ENCODE results near the gene IGSF21.

The IGSF21 gene

DNA sequence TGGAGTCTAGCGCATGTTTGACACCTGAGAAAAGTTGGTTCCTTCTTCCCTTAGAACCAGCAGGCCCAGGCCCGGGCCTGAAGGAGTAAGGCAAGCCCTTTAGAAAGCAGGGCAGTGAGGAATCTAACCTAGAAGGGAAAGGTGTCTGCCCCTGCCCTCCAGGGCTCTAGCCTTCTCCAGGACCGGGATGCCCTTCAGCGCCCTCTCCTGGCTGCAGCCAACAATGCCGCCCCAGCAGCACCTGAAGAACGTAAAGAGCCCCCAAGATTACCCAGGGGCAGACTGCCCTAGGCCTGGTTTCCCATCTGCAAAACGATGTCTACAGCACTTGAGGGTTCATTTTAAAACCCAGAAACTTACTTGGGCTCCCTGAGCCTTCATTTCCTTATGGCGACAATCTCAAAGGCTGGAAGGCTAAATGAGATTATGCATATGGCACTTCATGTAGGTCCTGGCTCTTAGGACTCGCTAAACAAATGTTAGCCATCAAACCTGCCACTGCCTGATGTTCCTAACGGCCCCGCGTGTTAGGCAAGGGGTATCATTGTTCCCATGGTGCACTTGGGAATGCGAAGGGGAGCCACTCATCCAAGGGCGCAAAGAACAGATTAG is 266.4 kb downstream of the IGSF21 start:
- DNase-seq = no peak

DNA sequence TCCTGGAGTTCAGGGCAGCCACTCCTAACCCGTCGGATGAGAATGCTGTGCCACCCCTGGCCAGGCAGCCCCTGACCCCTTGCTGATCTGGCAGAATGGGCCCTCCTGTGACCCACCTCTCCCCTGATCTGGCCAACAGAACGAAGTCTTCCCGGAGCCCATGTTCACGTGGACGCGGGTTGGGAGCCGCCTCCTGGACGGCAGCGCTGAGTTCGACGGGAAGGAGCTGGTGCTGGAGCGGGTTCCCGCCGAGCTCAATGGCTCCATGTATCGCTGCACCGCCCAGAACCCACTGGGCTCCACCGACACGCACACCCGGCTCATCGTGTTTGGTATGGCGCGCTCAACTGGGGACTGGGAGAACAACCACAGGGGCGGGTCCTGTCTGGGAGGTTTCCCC is 269.1 kb downstream of the IGSF21 start:
- DNase-seq = no peak

DNA sequence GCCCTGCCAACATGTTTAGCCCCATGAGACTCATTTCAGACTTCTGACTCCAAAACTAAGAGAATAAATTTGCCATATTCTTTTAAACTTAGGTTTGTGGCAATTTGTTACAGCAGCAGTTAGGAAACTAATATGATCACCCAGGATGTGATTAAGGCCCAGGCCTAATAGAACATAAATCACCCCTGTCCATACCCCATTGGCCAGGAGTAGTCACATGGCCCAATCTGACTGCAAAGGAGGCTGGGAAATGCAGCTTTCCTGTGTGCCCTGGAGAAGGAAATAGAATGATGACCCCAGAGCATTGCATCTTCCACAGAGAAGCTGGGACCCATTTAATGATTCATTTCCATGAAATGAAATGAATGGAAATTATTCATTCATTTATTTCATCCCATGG is 272.7 kb downstream of the IGSF21 start:
- no peak for DNase-seq

DNA sequence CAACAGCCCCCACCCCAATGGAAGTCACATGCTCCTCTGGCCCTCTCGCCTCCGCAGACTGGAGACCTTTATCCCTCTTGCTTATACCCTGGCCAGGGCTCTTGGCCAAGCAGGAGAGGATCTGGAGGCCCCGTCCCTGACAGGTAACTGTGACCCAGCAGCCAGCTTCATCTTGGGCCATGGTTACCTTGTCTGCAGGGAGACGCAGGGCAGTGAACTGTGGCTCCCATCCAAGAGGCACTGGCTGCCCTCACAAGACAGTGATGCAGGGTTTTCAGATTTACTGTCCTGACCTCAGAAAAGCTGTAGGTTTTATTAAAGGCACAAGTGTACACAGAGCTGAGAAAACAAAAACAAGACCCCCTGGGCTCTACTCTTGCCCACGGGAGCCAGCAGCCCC is 276.5 kb downstream of the IGSF21 start:
- no peak for DNase-seq

DNA sequence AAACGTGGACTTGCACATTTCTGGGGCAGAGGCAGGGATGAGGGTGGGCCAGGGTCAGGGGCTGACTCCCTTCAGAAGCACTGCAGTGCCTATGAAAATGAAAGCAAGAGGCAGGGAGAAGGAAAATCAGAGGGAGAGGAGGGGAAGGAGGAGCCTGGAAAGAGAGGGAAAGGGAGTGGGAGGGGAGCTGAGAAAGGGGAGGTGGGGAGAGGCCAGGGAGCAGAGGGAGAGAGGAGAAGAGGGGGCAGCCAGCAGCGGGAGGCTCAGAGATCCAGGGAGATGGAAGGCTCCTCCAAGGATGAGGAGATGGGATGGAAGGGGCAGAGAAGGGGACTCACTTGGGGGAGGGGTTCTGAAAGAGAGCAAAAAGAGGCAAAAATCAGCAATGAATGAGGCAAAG is 276.9 kb downstream of the IGSF21 start:
- no peak for DNase-seq

DNA sequence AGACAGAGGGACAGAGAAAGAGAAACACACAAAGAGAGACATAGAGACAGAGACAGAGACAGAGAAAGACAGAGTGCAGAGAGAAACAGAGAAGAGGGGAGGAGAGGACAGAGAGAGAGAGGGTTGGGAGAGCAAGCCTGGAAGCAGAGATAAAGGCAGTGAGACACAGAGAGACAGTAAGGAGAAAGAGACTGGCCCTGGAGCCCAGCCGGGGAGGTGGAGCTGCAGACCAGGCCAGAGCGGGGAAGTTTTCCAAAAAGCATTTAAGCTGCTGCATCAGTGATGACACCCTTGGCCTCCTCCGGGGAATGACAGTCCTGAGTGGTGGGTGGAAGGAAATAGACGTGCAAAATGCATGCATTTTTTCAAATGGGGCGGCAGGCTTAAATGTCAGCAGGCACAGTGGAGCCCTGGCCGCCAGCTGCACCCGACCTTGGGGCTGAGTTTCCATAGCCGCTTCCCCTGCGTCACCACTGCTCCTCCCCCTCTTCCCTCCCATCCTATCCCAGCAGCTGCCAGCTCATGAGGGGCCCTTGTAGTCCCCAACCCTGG is 277.7 kb downstream of the IGSF21 start:
- no peak for DNase-seq

DNA sequence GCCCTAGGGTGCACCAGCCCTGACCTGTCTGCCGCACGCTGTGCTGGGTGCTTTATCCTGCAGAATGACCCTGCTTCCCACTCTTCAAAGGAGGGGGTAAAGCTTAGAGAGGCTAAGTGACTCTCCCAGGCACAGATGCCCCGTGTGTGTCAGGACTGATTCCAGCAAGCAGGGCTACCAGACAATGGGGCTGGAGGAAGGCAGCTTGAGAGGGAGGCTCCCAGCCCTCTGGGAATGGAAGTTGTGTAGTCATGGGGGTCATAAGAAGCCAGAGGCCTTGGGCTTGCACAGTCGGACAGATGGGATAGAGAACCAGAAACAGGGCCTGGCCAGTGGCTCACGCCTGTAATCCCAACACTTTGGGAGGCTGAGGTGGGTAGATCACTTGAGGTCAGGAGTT is 279.0 kb downstream of the IGSF21 start:
- no peak for DNase-seq

DNA sequence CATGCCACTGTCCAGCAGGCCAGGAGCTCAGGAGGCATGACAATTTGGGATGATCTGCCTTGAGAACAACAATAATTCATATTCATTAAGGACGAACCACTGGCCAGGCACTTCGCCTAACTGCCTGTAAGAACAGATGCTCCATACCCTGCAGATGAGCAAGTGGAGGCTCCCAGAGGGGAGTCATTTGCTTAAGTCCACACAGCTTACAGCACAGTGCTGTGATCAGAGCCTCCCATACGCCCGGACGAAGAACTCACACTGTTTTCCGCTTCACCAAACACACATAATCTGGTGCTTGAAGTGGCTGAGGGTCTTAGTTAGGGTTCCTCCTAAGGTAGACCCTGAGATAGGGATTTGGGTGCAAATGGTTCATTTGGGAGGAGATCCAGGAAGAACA is 279.7 kb downstream of the IGSF21 start:
- no peak for DNase-seq

DNA sequence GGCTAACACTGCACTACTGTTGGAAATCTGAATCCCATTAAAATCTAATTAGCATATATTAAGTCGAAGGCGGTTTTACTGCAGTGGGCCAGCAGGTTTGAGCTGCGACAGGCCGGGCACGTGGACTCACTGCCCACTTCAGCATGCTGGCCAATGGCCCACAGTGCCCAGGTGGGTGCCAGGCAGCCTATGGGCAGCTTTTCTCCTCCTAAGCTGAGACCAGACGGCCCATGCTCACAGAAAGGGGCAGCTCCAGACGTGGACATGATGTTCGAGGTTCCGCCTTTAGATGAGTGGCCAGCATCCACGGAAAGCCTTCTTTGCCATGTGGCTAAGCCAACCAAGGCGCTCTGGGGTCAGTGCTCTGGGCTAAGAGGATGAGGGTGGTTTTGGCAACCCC is 283.4 kb downstream of the IGSF21 start:
- no peak for DNase-seq

DNA sequence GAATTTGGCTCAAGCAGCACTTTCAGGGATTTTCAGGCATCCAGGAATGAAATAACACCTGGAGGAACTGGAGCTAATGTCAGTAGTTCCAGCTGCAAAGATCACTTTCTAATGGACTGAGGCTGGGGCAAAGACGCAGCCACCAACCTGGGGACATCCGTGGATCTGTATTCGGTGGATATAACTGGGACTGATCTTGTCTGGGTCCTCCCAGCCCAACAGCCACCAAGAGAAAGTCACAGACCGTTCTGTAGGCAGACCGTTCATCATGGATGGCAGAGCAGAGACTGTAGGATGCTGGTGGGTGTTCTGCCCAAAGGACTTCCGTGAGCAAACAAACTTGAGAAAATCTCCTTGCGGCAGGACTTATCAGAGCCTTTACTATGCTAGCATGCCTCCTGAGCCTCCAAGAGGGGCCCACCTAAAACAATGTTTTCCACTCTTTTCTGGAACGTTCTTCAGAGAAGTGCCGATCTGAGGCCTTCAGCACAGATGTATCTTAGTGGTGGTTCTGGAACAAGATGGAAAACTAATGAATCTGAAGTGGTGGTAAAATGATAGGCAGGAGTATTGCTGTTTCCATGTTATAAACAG is 287.1 kb downstream of the IGSF21 start:
- DNase-seq = no peak

DNA sequence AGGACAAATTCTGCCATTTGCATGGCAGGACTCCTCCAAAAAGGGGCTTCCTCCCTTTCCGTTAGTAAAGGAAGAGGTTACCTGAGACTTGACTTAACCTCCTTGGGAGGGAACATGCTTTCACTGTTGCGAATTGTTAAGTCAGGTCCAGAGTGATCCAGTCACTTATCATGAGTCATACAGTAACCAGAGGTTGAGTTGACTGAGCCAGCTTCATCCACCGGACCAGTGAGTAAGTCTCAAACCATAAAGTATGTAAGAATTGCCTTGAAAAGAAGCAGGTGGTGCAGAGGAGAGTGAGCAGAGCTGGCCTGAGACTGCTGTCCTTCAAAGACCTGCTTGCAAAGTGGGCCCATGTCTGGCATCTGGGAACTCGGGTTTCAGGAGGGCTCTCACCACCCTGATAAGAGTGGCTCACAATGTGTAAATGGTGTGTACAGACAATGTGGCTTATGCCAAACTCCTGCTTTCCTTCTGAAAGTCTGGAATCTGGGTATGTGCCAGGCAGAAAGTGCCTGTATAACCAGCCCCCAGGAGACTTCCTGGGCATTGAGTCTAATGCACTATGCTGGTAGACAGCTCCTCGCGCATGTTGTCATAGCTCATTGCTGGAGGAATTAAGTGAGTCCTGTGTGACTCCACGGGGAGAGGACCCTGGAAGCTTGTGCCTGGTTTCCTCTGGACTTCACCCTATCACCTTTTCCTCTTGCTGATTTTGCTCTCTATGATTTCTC is 288.8 kb downstream of the IGSF21 start:
- DNase-seq = no peak

DNA sequence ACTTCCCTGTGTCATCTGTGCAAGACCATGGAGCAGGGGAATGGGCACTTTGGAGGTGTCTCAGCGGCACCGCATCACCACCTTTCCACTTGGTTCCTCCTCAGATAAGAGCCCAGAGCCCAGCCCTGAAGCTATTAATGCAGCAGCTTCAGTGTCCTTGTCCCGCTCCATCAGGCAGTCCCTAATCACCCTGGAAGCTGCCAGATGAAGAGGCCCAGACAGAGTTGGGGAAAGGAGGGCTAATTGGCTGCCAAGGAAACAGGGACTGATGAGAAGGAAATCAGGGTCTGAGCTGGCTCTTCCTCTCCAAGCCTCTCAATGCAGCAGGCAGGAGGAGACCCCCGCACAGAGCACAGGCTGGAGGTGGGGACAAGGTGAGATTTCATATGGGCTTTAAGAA is 290.0 kb downstream of the IGSF21 start:
- no peak for DNase-seq

DNA sequence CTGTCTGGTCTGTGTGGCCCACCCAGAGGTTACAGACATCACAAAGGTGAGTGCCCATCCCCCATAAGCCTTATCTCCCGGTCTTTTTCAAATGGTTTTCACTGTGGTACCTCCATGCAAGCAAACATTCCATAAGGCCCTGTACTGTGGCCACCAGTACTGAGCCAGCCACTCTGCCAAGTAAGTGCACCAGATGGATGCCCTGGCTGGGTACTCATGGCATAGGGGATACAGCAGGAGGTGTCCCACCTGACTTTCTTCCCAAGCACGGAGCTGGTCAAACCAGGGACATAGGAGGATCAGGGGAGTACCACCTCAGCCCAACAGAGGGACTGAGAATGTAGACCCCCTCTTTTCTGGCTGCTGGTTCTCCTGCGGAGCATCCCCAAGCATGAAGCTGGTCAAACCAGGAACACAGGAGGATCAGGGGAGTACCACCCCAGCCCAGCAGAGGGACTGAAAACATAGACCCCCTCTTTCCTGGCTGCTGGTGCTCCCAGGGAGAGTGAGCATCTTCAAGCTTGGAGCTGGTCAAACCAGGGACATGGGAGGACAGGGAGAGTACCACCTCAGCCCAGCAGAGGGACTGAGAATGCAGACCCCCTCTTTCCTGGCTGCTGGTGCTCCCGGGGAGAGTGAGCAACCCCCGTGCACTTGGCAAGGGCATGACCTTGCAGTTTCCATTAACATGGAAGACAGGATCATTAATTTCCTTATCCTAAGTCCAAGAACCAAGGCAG is 291.4 kb downstream of the IGSF21 start:
- DNase-seq = no peak

DNA sequence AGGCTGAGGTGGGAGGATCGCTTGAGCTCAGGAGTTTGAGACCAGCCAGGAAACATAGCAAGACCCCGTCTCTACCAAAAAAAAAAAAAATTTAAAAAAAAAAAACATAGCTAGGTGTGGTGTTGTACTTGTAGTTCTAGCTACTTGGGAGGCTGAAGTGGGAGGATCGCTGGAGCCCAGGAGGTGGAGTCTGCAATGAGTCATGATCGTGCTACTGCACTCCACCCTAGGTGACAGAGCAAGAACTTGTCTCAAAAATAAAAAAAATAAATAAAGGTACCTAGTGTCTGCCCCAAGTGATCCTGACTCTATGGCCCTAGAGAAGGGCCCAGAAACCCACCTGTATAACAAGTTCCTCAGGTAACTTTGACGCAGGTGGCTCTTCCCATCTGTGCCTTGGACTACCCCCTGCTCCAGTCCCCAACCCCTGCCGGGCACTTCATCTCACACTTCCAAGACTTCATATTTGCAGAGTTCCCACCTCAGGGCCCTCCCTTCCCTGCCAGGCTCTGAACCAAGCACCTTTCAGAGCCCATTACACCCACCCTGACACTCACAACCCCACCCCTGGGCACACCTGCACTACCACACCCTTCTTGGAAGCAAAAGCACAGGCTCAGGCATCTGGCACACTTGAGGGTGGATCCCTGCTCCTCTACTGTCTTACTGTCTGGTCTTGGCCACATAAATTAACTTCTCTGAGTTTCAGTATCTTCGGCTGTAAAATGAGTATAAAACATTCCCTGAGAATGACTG is 292.9 kb downstream of the IGSF21 start:
- DNase-seq = no peak

DNA sequence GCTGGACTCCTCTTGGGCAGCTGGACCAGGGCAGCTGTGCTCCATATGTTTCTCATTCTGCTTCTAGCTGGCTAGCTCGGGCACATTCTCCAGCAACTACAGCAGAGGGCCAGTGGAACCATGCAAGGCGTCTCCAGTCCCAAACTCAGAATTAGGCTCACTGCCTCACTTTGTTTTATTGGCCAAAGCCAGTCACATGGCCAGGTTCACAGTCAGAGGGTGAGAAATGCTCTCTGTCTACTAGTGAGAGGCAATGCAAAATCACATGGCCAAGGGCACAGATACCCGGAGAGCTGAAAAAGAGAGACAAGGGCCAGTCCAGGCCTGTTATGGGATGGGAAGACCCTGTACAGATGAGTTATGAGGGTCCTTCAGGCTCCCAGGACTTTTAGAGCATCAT is 294.3 kb downstream of the IGSF21 start:
- DNase-seq = no peak

DNA sequence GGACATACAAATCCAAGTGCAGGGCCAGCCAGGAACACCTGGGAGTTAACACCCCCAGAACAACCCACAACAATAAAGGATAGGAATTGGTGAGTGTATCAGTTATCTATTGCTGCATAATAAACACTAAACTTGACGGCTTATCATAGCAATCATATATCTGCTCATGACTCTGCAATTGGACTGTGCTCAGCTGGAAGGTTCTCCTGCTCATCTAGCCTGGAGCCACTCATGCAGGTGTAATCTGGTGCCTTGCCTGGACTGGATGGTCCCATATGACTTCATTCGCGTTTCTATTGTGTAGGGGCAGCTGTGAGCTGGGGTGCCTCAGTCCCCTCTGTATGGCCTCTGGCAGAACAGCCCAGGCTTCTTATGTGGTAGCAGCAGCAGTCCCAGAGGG is 296.9 kb downstream of the IGSF21 start:
- no peak for DNase-seq

DNA sequence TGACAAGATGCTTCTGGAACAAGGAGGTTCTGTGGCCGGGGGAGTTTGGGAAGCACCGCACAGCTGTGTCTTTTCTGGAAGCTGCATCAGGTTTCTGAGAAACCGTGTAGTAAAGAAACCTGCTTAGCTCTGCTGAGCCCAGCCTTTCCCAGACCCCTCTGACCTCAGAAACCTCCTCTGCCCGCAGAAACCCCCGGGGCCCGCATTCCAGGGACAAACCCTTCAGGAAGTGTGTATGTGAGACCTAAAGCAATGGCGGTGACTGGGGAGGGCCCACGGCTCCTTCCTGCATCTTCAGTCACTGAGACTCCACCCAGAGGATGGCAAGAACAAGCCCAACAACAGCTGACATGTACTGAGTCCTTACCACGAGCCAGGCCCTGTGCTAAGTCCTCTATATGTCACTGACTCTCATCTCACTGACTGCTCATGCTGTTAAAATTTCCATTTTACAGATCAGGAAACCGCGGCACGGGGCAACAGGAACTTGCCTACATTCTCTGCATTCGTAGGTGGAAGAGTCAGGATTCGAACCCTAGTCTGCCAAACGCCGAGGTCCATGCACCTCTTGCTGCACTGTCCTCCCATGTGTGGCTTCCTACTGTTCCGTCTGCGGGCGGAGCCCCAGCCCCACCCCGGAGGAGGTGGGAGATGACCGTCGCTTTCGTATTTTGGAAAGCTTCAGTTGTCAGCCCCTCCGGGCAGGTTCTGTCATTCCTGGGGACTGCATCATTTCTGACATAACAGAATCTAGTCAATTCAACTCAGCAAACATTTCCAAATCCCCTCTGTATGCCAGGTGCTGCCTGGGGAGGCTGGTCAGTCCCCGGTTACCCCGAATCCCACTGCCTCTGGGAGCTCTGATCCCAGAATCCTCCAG is 299.8 kb downstream of the IGSF21 start:
- DNase-seq = no peak

DNA sequence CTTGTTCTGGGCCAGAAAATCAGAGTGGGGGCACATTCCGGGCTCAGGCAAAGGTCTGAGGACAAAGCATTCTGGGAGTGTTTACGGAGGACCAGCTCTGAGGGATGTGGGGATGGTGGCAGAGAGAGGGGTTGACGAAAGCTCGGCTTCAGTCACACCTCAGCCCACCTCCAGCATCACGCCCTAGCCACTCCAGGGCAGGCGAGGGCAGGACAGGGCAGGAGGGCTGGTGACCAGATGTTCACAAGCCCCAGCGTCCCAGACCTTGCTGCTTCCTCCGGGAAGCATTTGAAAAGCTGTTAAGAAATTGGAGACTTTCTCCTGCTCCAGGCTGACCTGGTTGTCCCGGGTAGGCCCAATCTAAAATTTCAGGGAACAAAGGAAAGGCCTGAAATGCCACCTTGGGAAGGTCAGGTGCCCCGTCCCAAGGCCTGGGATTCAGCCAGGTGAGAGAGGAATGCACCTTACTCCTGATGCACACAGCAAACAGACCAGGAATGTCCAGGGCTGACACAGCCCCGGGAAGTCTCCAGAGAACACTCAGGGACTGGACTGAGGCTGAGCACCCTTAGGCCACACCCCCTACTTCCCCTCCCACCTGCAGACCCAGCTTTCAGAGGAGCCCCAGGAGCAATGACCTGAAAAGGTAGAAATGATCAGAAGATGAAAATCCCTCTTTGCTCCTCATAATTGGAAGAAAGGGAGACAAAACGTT is 301.2 kb downstream of the IGSF21 start:
- DNase-seq = no peak

DNA sequence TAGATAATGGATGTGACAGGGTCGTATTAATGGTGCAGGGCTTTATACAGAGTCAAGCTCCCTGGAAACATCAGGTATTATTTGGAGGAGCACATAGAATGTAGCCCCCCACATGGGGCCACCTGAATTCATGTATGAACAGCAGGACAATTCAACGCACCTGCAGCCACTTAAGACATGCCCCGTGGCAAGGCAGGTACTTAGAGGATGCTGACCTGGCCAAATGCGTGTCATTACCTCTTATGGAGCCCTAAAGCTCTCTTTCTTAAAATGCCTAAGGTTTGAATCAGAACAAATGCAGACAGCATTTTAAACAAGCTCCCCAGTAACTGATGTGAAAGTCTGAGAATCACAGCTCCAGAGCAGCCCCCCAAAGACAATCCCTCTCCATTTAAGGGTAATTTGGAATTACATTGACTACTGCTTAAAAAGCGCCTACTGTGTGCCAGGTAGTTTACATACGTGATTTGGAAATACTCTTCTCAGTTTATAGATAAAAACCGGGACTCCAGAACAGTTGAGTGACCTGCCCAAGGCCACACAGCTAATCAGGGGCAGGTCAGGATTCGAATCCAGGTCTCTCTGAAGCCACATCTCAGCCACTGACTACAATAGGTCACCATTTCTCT is 302.1 kb downstream of the IGSF21 start:
- DNase-seq = no peak

DNA sequence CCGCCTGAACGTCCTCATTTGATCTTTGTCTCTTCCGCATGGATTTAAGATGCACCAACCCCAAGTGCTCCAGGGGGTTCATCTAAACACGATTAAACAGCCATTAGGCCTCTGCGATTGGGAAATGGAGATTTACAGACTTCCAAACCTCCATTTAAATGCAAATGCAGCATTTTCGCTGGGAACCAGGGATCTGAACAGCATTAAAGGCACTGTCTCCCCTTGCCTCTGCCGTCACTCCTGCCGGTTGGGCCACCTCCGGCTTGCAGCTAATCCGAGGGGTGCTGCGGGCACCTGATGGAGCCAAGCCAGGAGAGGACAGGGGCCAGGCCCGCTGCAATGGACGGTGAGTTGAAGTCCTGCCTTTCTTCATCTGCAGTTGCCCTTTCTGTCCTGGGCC is 302.8 kb downstream of the IGSF21 start:
- DNase-seq = no peak

DNA sequence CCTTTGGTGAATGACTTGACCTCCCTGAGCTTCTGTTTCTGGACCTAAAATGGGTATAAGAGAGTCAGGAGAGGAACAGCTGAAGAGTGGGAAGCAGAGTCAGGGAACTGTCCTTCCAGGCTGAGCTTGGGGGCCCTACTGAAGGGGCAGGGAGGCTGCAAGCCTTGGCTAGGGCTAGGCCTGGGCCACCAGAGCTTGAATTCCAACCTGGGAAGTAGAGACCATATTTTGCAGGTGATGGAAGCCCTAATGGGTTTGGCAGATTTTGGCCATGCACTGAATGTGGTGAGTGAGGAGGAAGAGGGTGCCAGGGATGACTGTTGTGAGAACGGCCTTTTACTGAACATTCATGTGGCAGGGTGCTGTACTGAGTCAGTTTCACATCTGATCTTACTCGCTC is 303.7 kb downstream of the IGSF21 start:
- DNase-seq = no peak

All from CD4-positive, alpha-beta T cell treated with Interleukin-10 for 1 hour (primary cell).